Panc1 (cell line): ENCODE results near the gene NCAPD3. TPM values are rescaled to one million over a fixed set of nuclear protein-coding genes. Genes with fewer than 3 reads are reported as not detected.

ENCODE experiments used
- ATAC-seq: fragments of 200-7000 bp; cut with Tn5 transposase; 2 replicates; pipeline ENCODE4 v1.9.1; 2020; ENCODE audit warnings: mild to moderate bottlenecking, moderate library complexity
- BruUV-seq: library from RNA; stranded (reverse); fragments of 400-500 nt; replicated peaks from 2 replicates; lab custom pipeline; 2021; lab: Mats Ljungman, UMichigan
- CTCF ChIA-PET: fragments of 300-600 bp; sonication (Branson Sonifier 250); formaldehyde crosslinking; loops from one replicate; lab custom pipeline; 2022; ENCODE audit warnings: antibody characterized with exemption; lab: Charles Lee
- POLR2A ChIA-PET: fragments of 300-600 bp; sonication (Branson Sonifier 250); formaldehyde crosslinking; loops from one replicate; lab custom pipeline; 2022; ENCODE audit warnings: antibody characterized with exemption; lab: Charles Lee
- DNase-seq: peaks from one replicate; pipeline ENCODE4 v3.0.0-alpha.2; 2010; ENCODE audit warnings: low read depth, low spot score
- H3K27ac ChIP-seq: 2 replicates; pipeline ENCODE4 v1.5.1; 2011; ENCODE audit warnings: mild to moderate bottlenecking, low read length, inconsistent platforms
- H3K27me3 ChIP-seq: fragments of 200-500 bp; sonication (Bioruptor generic); 2 replicates; pipeline ENCODE4 v1.6.0; 2014; ENCODE audit warnings: low read length, inconsistent platforms; ENCODE audit not compliant: control insufficient read depth, insufficient read depth
- H3K36me3 ChIP-seq: fragments of 200-500 bp; sonication (Bioruptor generic); 2 replicates; pipeline ENCODE4 v1.5.1; 2014; ENCODE audit warnings: inconsistent platforms, mild to moderate bottlenecking, low read length, moderate library complexity; ENCODE audit not compliant: control insufficient read depth, insufficient read depth
- H3K4me1 ChIP-seq: 2 replicates; pipeline ENCODE4 v1.5.1; 2011; ENCODE audit warnings: inconsistent platforms, mild to moderate bottlenecking, low read length, moderate library complexity; ENCODE audit not compliant: control insufficient read depth, insufficient read depth
- H3K4me3 ChIP-seq, 2 experiments: 2 replicates each; pipeline ENCODE4 v1.5.1; 2011 to 2012; ENCODE audit warnings: low read depth in 2 of 2, low read length in 2 of 2, mild to moderate bottlenecking in 2 of 2, inconsistent platforms in 1 of 2, moderate library complexity in 1 of 2
- H3K9me3 ChIP-seq: fragments of 200-500 bp; sonication (Bioruptor generic); 2 replicates; pipeline ENCODE4 v1.5.1; 2014; ENCODE audit warnings: low read depth, mild to moderate bottlenecking, inconsistent platforms, low read length, moderate library complexity; ENCODE audit not compliant: control insufficient read depth, insufficient read depth
- POLR2AphosphoS5 ChIP-seq: IDR thresholded peaks from 2 replicates; pipeline ENCODE4 v1.6.1; 2012; ENCODE audit warnings: mild to moderate bottlenecking, low read depth, low read length, moderate library complexity
- SIN3A ChIP-seq: IDR thresholded peaks from 2 replicates; pipeline ENCODE4 v1.6.1; 2012; ENCODE audit warnings: low read depth, mild to moderate bottlenecking, low read length, moderate library complexity, borderline replicate concordance; ENCODE audit not compliant: insufficient read depth
- in situ Hi-C: cut with HindIII; loops from 2 replicates; pipeline ENCODE4 v1.10.0; 2016; ENCODE audit warnings: low sequenced_read_pairs, low pct_unique_long_range_greater_than_20kb
- intact Hi-C: fragments of 100-400 bp; cut with micrococcal nuclease; formaldehyde crosslinking; loops from one replicate; pipeline ENCODE4 v1.10.0; 2022; ENCODE audit not compliant: unreplicated experiment
- total RNA-seq: library from RNA; stranded (reverse); gene quantifications from one replicate; pipeline ENCODE4 v1.2.1, GENCODE V29; 2021; ENCODE audit not compliant: unreplicated experiment
- TF ChIP-seq, protein P1 (sequence below), 2 experiments: IDR thresholded peaks; 2 replicates each; pipeline ENCODE4 v1.6.1; 2011 to 2012; ENCODE audit warnings: low read depth in 2 of 2, control low read depth in 1 of 2, low read length in 1 of 2, mild to moderate bottlenecking in 1 of 2, moderate library complexity in 1 of 2; ENCODE audit not compliant: insufficient read depth in 1 of 2
- TF ChIP-seq, protein P2 (sequence below): fragments of 450-650 bp; IDR thresholded peaks from 2 replicates; pipeline ENCODE4 v1.5.1; 2017; ENCODE audit warnings: mild to moderate bottlenecking

NCAPD3 gene
- total RNA-seq, 1 experiment from 2014 or later: 75.9 TPM

DNA sequence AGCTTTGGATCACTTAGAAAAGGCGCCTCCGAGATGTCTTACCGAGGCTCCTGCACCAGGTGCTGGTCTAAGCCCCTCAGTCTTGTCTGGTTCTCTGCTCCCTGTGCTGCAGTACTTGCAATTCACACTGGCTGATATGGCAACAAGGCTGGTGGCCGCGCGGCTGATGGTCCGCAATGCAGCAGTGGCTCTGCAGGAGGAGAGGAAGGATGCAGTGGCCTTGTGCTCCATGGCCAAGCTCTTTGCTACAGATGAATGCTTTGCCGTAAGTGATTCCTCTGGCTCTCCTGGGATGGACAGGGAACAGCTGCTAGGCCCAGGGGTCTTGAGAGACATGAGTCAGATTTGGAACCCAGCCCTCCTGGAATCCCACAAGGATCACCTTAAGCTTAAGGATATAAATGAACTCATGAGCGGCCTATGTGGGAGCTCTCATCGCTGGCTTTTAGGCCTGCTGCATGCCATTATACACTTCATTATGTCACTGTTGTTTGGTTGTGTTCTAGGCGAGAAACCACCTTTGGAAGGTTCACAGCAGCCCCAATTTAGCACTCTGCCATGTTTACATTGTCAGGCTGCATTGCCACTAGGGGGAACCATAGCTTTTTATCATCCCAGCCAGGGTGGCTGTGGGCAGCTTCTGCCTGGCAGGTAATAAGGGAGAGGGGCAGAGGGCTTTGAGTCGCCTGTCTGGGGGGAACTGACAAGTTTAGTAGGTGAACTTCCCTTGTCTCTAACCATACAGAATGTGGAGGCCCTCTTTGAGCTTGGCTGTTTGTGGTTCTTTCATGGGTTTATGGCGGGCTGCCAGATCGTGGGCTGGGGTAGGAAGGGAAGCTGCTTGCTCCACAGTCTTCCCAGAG, 38.1 kb upstream of the NCAPD3 start:
- in situ Hi-C loops (no loop called here), intact Hi-C loops (no loop called here)
- peak; percentile 81 for ATAC-seq
- peaks cover 3% of the 10 kb centered on the region; the same call in 1 of the 2 replicates for H3K36me3 ChIP-seq
- ChIA-PET CTCF (interaction anchor here (0.6 to 1.4 kb wide), 3 partner anchors 8 to 317 kb away, joined by 3 to 6 read pairs (median 4); partner anchors contain the start of gene ACAD8), POLR2A (no interaction called here)
- no peak overlapping the region for H3K27ac ChIP-seq
- BruUV-seq: no TSS peak
- no peaks in the 10 kb centered on the region for H3K27me3 ChIP-seq
- TF ChIP-seq, protein P1, sequence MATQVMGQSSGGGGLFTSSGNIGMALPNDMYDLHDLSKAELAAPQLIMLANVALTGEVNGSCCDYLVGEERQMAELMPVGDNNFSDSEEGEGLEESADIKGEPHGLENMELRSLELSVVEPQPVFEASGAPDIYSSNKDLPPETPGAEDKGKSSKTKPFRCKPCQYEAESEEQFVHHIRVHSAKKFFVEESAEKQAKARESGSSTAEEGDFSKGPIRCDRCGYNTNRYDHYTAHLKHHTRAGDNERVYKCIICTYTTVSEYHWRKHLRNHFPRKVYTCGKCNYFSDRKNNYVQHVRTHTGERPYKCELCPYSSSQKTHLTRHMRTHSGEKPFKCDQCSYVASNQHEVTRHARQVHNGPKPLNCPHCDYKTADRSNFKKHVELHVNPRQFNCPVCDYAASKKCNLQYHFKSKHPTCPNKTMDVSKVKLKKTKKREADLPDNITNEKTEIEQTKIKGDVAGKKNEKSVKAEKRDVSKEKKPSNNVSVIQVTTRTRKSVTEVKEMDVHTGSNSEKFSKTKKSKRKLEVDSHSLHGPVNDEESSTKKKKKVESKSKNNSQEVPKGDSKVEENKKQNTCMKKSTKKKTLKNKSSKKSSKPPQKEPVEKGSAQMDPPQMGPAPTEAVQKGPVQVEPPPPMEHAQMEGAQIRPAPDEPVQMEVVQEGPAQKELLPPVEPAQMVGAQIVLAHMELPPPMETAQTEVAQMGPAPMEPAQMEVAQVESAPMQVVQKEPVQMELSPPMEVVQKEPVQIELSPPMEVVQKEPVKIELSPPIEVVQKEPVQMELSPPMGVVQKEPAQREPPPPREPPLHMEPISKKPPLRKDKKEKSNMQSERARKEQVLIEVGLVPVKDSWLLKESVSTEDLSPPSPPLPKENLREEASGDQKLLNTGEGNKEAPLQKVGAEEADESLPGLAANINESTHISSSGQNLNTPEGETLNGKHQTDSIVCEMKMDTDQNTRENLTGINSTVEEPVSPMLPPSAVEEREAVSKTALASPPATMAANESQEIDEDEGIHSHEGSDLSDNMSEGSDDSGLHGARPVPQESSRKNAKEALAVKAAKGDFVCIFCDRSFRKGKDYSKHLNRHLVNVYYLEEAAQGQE (IDR thresholded peaks at IDR 0.05; ENCODE audit: insufficient read depth in 1 of 2, low read depth in 2 of 2, low read length in 1 of 2): no peak
- TF ChIP-seq, protein P2, sequence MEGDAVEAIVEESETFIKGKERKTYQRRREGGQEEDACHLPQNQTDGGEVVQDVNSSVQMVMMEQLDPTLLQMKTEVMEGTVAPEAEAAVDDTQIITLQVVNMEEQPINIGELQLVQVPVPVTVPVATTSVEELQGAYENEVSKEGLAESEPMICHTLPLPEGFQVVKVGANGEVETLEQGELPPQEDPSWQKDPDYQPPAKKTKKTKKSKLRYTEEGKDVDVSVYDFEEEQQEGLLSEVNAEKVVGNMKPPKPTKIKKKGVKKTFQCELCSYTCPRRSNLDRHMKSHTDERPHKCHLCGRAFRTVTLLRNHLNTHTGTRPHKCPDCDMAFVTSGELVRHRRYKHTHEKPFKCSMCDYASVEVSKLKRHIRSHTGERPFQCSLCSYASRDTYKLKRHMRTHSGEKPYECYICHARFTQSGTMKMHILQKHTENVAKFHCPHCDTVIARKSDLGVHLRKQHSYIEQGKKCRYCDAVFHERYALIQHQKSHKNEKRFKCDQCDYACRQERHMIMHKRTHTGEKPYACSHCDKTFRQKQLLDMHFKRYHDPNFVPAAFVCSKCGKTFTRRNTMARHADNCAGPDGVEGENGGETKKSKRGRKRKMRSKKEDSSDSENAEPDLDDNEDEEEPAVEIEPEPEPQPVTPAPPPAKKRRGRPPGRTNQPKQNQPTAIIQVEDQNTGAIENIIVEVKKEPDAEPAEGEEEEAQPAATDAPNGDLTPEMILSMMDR: peak; percentile 82
- DNase-seq: no peak
- no peaks in the 10 kb centered on the region for H3K4me1 ChIP-seq
- no peaks in the 10 kb centered on the region for H3K9me3 ChIP-seq
- H3K4me3 ChIP-seq: no peak overlapping the region

DNA sequence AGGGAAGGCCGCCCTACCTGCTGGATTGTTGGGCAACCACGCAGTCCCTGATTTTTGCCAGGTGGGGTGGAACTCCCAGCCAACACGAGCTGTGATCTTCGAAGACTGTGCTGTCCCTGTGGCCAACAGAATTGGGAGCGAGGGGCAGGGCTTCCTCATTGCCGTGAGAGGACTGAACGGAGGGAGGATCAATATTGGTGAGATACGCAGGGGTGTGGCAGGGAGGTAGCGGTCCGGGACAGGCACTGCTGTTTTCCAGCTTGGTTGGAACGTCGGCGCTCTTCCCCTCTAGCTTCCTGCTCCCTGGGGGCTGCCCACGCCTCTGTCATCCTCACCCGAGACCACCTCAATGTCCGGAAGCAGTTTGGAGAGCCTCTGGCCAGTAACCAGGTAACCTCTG, 37.2 kb upstream of the NCAPD3 start:
- no peak for TF ChIP-seq SIN3A
- TF ChIP-seq POLR2AphosphoS5: no peak
- TF ChIP-seq, protein P2: no peak
- TF ChIP-seq, protein P1 (IDR thresholded peaks at IDR 0.05; ENCODE audit: insufficient read depth in 1 of 2, low read depth in 2 of 2, low read length in 1 of 2): no peak
- H3K9me3 ChIP-seq: no peaks in the 10 kb centered on the region
- peaks cover 3% of the 10 kb centered on the region; the same call in 1 of the 2 replicates for H3K36me3 ChIP-seq
- in situ Hi-C loops: no loop called here
- H3K4me1 ChIP-seq: no peaks in the 10 kb centered on the region
- intact Hi-C loops: no loop called here
- POLR2A ChIA-PET: no interaction called here
- H3K4me3 ChIP-seq: no peak overlapping the region
- no peaks in the 10 kb centered on the region for H3K27me3 ChIP-seq
- CTCF ChIA-PET: interaction anchor here (1.4 kb wide), 1 partner anchor 13 kb away, joined by 6 read pairs; no protein-coding TSS in a partner anchor
- H3K27ac ChIP-seq: no peak overlapping the region
- ATAC-seq: no peak
- no peak for DNase-seq
- no TSS peak for BruUV-seq
